ENCODE measurements around the gene SEBOX. TPM values are rescaled to one million over a fixed set of nuclear protein-coding genes. Genes with fewer than 3 reads are reported as not detected.
A peak's percentile ranks its signal among the peaks of the same experiment; 100 is the strongest.

The SEBOX gene
- total and polyA plus RNA-seq, 11 donors, result not detected

DNA sequence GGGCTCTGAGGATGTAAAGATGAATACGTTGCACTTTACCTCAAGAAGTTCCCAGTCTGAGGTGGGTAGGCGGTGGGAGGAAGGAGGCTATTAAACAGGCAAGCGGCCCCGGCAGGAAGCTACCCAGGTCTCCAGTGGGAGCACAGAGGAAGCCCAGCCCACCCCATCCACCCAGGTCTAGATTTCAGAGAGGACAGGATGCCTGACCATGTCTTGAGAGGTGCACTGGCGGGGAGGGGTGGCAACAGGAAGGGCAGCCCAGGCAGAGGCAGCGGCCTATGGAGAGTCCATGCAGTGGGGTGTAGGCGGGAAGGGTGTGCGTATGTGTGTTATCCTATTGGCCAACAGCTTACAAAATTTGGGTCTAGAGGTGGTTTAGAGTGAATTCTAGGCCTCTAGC lies 20.4 kb upstream of the SEBOX start:
- intact Hi-C loops (cut with DNase I), result no loop called here
- Histone ChIP-seq H3K27ac (no peak overlapping the region), H3K4me1 (peaks cover 0 to 25% (median 4%) of the 10 kb centered on the region in 12 donors), H3K36me3 (peaks cover 0 to 39% (median 27%) of the 10 kb centered on the region in 9 donors), H3K9me3 (no peaks in the 10 kb centered on the region), H3K27me3 (peaks cover 0 to 8% (median 0%) of the 10 kb centered on the region in 9 donors), H3K4me3 (peak overlapping the region in 6 of 12 donors; percentile 49 to 59 (median 56))
- TF ChIP-seq POLR2A (IDR thresholded peaks at IDR 0.05), result no peak
- TF ChIP-seq, protein P1, sequence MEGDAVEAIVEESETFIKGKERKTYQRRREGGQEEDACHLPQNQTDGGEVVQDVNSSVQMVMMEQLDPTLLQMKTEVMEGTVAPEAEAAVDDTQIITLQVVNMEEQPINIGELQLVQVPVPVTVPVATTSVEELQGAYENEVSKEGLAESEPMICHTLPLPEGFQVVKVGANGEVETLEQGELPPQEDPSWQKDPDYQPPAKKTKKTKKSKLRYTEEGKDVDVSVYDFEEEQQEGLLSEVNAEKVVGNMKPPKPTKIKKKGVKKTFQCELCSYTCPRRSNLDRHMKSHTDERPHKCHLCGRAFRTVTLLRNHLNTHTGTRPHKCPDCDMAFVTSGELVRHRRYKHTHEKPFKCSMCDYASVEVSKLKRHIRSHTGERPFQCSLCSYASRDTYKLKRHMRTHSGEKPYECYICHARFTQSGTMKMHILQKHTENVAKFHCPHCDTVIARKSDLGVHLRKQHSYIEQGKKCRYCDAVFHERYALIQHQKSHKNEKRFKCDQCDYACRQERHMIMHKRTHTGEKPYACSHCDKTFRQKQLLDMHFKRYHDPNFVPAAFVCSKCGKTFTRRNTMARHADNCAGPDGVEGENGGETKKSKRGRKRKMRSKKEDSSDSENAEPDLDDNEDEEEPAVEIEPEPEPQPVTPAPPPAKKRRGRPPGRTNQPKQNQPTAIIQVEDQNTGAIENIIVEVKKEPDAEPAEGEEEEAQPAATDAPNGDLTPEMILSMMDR (IDR thresholded peaks at IDR 0.05), result no peak
- DNase-seq (no peak), ATAC-seq (no peak)
- 80 to 96% (median 85%) methylated on average over 8 of the region's 8 CpGs for WGBS, 4 donors

DNA sequence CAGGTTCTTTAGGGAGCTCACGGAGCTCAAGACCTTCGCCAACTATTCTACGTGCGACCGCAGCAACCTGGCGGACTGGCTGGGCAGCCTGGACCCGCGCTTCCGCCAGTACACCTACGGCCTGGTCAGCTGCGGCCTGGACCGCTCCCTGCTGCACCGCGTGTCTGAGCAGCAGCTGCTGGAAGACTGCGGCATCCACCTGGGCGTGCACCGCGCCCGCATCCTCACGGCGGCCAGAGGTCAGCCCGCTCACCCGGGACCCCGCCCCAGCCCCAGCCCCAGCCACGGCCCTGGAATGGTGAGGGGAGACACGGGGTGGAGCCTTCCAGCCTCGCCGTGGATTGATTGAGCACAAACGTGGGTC lies 20.0 kb upstream of the SEBOX start:
- no peak for TF ChIP-seq POLR2A (IDR thresholded peaks at IDR 0.05)
- TF ChIP-seq, protein P1 (IDR thresholded peaks at IDR 0.05), result no peak
- WGBS, 4 donors, result 22 to 50% (median 41%) methylated on average over 14 to 29 of the region's 29 CpGs
- Histone ChIP-seq H3K4me1 (peaks cover 0 to 25% (median 4%) of the 10 kb centered on the region in 12 donors), H3K36me3 (peaks cover 0 to 35% (median 23%) of the 10 kb centered on the region in 9 donors), H3K9me3 (no peaks in the 10 kb centered on the region), H3K4me3 (peak overlapping the region in 11 of 12 donors; percentile 3 to 60 (median 55)), H3K27ac (no peak overlapping the region), H3K27me3 (peaks cover 0 to 8% (median 0%) of the 10 kb centered on the region in 9 donors)
- intact Hi-C loops (cut with DNase I), result no loop called here
- peak in 3 of 4 donors; percentile 8 to 21 (median 20) for ATAC-seq
- DNase-seq, result no peak

DNA sequence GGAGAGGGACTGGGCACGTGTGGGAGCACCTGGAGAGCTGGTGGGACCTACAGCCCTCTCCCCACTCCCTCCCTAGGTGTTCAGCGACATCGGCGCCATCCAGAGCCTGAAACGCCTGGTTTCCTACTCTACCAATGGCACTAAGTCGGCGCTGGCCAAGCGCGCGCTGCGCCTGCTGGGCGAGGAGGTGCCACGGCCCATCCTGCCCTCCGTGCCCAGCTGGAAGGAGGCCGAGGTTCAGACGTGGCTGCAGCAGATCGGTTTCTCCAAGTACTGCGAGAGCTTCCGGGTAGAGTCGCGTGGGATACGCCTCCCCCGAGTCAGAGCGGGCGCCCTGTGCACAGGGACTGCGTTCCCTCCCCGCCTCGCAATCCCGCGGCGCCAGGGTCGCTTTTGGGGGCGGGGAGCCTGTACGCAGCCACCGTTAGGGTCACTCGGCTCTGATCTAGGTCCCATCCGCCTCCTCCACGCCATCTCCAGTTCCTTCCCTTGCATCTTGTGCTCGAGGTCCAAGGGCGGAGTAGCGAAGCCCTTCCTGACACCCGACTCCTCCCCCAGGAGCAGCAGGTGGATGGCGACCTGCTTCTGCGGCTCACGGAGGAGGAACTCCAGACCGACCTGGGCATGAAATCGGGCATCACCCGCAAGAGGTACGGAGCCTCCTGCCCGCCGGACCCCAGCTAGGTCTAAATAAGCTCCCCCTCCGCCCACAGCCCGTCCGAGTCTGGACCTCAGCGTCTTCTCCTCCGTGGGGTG lies 19.5 kb upstream of the SEBOX start:
- peak in 1 of 2 donors; percentile 13 for TF ChIP-seq POLR2A (IDR thresholded peaks at IDR 0.05)
- TF ChIP-seq, protein P1 (IDR thresholded peaks at IDR 0.05), result no peak
- WGBS, 4 donors, result 13 to 30% (median 25%) methylated on average over 37 to 56 of the region's 56 CpGs
- ATAC-seq, result peak; percentile 41 to 91 (median 86)
- Histone ChIP-seq H3K4me3 (peak overlapping the region; percentile 3 to 60 (median 54)), H3K4me1 (peaks cover 0 to 25% (median 4%) of the 10 kb centered on the region in 12 donors), H3K27me3 (peaks cover 0 to 8% (median 0%) of the 10 kb centered on the region in 9 donors), H3K27ac (peak overlapping the region in 2 of 12 donors; percentile 29 to 31), H3K36me3 (peaks cover 0 to 29% (median 17%) of the 10 kb centered on the region in 9 donors), H3K9me3 (no peaks in the 10 kb centered on the region)
- intact Hi-C loops (cut with DNase I), result no loop called here
- DNase-seq, result peak in 4 of 5 donors; percentile 47 to 63 (median 60)

DNA sequence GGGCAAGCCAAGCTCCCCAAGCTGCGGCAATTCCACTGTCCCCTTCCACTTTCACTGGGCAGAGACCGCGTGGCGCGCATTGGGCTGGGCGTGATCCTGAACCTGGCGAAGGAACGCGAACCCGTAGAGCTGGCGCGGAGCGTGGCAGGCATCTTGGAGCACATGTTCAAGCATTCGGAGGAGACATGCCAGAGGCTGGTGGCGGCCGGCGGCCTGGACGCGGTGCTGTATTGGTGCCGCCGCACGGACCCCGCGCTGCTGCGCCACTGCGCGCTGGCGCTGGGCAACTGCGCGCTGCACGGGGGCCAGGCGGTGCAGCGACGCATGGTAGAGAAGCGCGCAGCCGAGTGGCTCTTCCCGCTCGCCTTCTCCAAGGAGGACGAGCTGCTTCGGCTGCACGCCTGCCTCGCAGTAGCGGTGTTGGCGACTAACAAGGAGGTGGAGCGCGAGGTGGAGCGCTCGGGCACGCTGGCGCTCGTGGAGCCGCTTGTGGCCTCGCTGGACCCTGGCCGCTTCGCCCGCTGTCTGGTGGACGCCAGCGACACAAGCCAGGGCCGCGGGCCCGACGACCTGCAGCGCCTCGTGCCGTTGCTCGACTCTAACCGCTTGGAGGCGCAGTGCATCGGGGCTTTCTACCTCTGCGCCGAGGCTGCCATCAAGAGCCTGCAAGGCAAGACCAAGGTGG lies 16.3 kb upstream of the SEBOX start:
- Histone ChIP-seq H3K9me3 (no peaks in the 10 kb centered on the region), H3K27me3 (peaks cover 0 to 8% (median 0%) of the 10 kb centered on the region in 9 donors), H3K36me3 (peaks cover 0 to under 1% (median 0%) of the 10 kb centered on the region in 9 donors), H3K4me1 (peaks cover 0 to 25% (median 4%) of the 10 kb centered on the region in 12 donors), H3K27ac (no peak overlapping the region), H3K4me3 (peak overlapping the region in 8 of 12 donors; percentile 2 to 25 (median 10))
- TF ChIP-seq, protein P1 (IDR thresholded peaks at IDR 0.05), result peak in 4 of 12 donors; percentile 7 to 25 (median 16)
- no peak for TF ChIP-seq POLR2A (IDR thresholded peaks at IDR 0.05)
- no peak for DNase-seq
- intact Hi-C loops (cut with DNase I), result no loop called here
- peak in 3 of 4 donors; percentile 27 to 35 (median 29) for ATAC-seq
- WGBS, 4 donors, result 18 to 37% (median 35%) methylated on average over 55 to 72 of the region's 72 CpGs

All from heart left ventricle (tissue), 16 donors.